ENCODE results near the gene WTAP.
A peak's percentile ranks its signal among the peaks of the same experiment; 100 is the strongest.
"Not testable (repeated sequence)": the region's sequence is repeated elsewhere in the genome, so short reads cannot be mapped to it uniquely, and the experiment has no call there.

WTAP gene

GRCh38 chr6:159726918-159727716 is at the start of gene WTAP:
Gene WTAP, plus strand, starts transcription at chr6:159727506. Its CDS starts 8,760 bp downstream, at chr6:159736266.
- peak; percentile 86 to 98 (median 95) for DNase-seq
- intact Hi-C loops (cut with DNase I) = loop anchor here (1.0 to 2.0 kb wide), 3 partner anchors 34 to 62 kb away; partner anchors contain the start of genes ACAT2, SOD2 and TCP1

GRCh38 chr6:159677506-159678165 is 49.7 kb upstream of the WTAP start:
- intact Hi-C loops (cut with DNase I) = no loop called here
- DNase-seq = no peak

GRCh38 chr6:159678574-159678973 is 48.7 kb upstream of the WTAP start:
- intact Hi-C loops (cut with DNase I) = no loop called here
- DNase-seq = no peak

- DNase-seq = no peak
- intact Hi-C loops (cut with DNase I) = no loop called here
Measured at GRCh38 chr6:159679091-159680077, 47.9 kb upstream of the WTAP start.

- intact Hi-C loops (cut with DNase I) = no loop called here
- no peak for DNase-seq
Measured at GRCh38 chr6:159680104-159680503, 47.2 kb upstream of the WTAP start.

GRCh38 chr6:159681191-159681880 is 46.0 kb upstream of the WTAP start:
- intact Hi-C loops (cut with DNase I) = no loop called here
- DNase-seq = no peak

GRCh38 chr6:159682295-159682694 is 45.0 kb upstream of the WTAP start:
- intact Hi-C loops (cut with DNase I) = no loop called here
- no peak for DNase-seq

- intact Hi-C loops (cut with DNase I) = no loop called here
- DNase-seq = no peak
Measured at GRCh38 chr6:159682810-159683209, 44.5 kb upstream of the WTAP start.

GRCh38 chr6:159684013-159684304 is 43.3 kb upstream of the WTAP start:
- no peak for DNase-seq
- intact Hi-C loops (cut with DNase I) = no loop called here

- intact Hi-C loops (cut with DNase I) = no loop called here
- no peak for DNase-seq
Measured at GRCh38 chr6:159686040-159686439, 41.3 kb upstream of the WTAP start.

- no peak for DNase-seq
- intact Hi-C loops (cut with DNase I) = no loop called here
Measured at GRCh38 chr6:159686703-159687102, 40.6 kb upstream of the WTAP start.

- intact Hi-C loops (cut with DNase I) = no loop called here
- DNase-seq = no peak
Measured at GRCh38 chr6:159687341-159687740, 40.0 kb upstream of the WTAP start.

- intact Hi-C loops (cut with DNase I) = no loop called here
- no peak for DNase-seq
Measured at GRCh38 chr6:159688266-159688905, 38.9 kb upstream of the WTAP start.

- no peak for DNase-seq
- intact Hi-C loops (cut with DNase I) = no loop called here
Measured at GRCh38 chr6:159689001-159689400, 38.3 kb upstream of the WTAP start.

- DNase-seq; intact Hi-C loops (cut with DNase I): not testable (repeated sequence)
Measured at GRCh38 chr6:159690135-159690534, 37.2 kb upstream of the WTAP start.

GRCh38 chr6:159691133-159691962 is 36.0 kb upstream of the WTAP start:
- DNase-seq = peak in 7 of 42 donors; percentile 24 to 61 (median 42)
- intact Hi-C loops (cut with DNase I) = no loop called here

- DNase-seq = no peak
- intact Hi-C loops (cut with DNase I) = loop anchor here (2.0 kb wide), 2 partner anchors 35 to 97 kb away; partner anchors contain the start of genes TCP1 and WTAP
Measured at GRCh38 chr6:159691963-159692287, 35.4 kb upstream of the WTAP start.

All from head of caudate nucleus (tissue), 42 donors.